Small intestine (tissue), 7 donors: Measurements from ENCODE around the gene IL6R. TPM values are rescaled to one million over a fixed set of nuclear protein-coding genes. Genes with fewer than 3 reads are reported as not detected.

Experiments
- DNase-seq, 2 donors: peaks; one replicate each; pipeline versions ENCODE4 v3.0.0 to v3.0.0-alpha.2; 2013
- FAIRE-seq: peaks from 2 replicates; lab custom pipeline; 2012; peaks lifted over from hg19 to GRCh38; lab: Jason Lieb, UNC
- H3K27ac ChIP-seq, 3 donors: one replicate each; pipeline ENCODE4 v1.5.1; 2013; ENCODE audit warnings: low read length in 2 of 3, mild to moderate bottlenecking in 2 of 3, control low read depth in 1 of 3, inconsistent platforms in 1 of 3, low read depth in 1 of 3, moderate library complexity in 1 of 3
- H3K27me3 ChIP-seq, 3 donors: one replicate each; pipeline ENCODE4 v1.6.1; 2013; ENCODE audit warnings: low read length in 3 of 3, inconsistent platforms in 1 of 3; ENCODE audit not compliant: control insufficient read depth in 3 of 3, insufficient read depth in 3 of 3
- H3K36me3 ChIP-seq, 3 donors: one replicate each; pipeline ENCODE4 v1.6.1; 2013; ENCODE audit warnings: low read length in 3 of 3, inconsistent platforms in 1 of 3, low read depth in 1 of 3, mild to moderate bottlenecking in 1 of 3, moderate library complexity in 1 of 3; ENCODE audit not compliant: control insufficient read depth in 3 of 3, insufficient read depth in 2 of 3
- H3K4me1 ChIP-seq, 3 donors: one replicate each; pipeline ENCODE4 v1.6.1; 2013; ENCODE audit warnings: low read length in 2 of 3, inconsistent platforms in 1 of 3, low read depth in 1 of 3, mild to moderate bottlenecking in 1 of 3, moderate library complexity in 1 of 3; ENCODE audit not compliant: control insufficient read depth in 3 of 3, insufficient read depth in 2 of 3
- H3K4me3 ChIP-seq, 3 donors: one replicate each; pipeline ENCODE4 v1.5.1; 2013; ENCODE audit warnings: low read length in 3 of 3, control low read depth in 1 of 3, inconsistent platforms in 1 of 3, low read depth in 1 of 3, mild to moderate bottlenecking in 1 of 3, moderate library complexity in 1 of 3
- H3K9me3 ChIP-seq, 2 donors: one replicate each; pipeline ENCODE4 v1.6.1; 2013; ENCODE audit warnings: low read depth in 1 of 2, low read length in 1 of 2; ENCODE audit not compliant: control insufficient read depth in 2 of 2, insufficient read depth in 1 of 2
- WGBS, 3 donors: extraction: QIAGEN DNeasy Blood & Tissue Kit; methylation state at CpG; one replicate each; pipeline ENCODE4 v1.1.7; 2013; 5-methylcytosine and 5-hydroxymethylcytosine counted together
- polyA plus RNA-seq, 4 donors: library from polyadenylated mRNA; stranded (reverse) in 3 of 4; unstranded in 1 of 4; fragments of 200-250 nt in 3 of 4; fragments of 120-200 nt in 1 of 4; gene quantifications; one replicate each; pipeline versions ENCODE4 v1.2.1 to v1.2.3, GENCODE V29; 2013
- donor health status: healthy with polysubstance abuse.
- donor health status: control.
- donor health status: control.
- donor health status: Bipolar disorder and iron deficiency.
- donor health status: healthy.

Gene IL6R
- polyA plus RNA-seq, 4 donors, result 8.8 to 21.2 (median 11.2) TPM

- H3K27me3 ChIP-seq, result peaks cover 0 to 55% (median 0%) of the 10 kb centered on the region in 3 donors
- FAIRE-seq, result no peak
- no peaks in the 10 kb centered on the region for H3K9me3 ChIP-seq
- no peak overlapping the region for H3K4me3 ChIP-seq
- H3K4me1 ChIP-seq, result peaks cover 4 to 16% (median 8%) of the 10 kb centered on the region in 3 donors
- 71 to 81% (median 74%) methylated on average over 8 of the region's 8 CpGs for WGBS, 3 donors
- H3K36me3 ChIP-seq, result no peaks in the 10 kb centered on the region
- no peak for DNase-seq
- peak overlapping the region in 1 of 3 donors; percentile 43 for H3K27ac ChIP-seq
These were observed 1.7 kb upstream of the IL6R start for GRCh38 chr1:154403261-154403943.

- 84 to 90% (median 86%) methylated on average over 3 of the region's 3 CpGs for WGBS, 3 donors
- Histone ChIP-seq H3K27me3 (peaks cover 0 to 60% (median 0%) of the 10 kb centered on the region in 3 donors), H3K4me3 (no peak overlapping the region), H3K27ac (peak overlapping the region in 1 of 3 donors; percentile 43), H3K4me1 (peaks cover 4 to 16% (median 8%) of the 10 kb centered on the region in 3 donors), H3K9me3 (no peaks in the 10 kb centered on the region), H3K36me3 (no peaks in the 10 kb centered on the region)
- FAIRE-seq (no peak), DNase-seq (no peak)
These were observed 1.2 kb upstream of the IL6R start for GRCh38 chr1:154403983-154404382.

DNA sequence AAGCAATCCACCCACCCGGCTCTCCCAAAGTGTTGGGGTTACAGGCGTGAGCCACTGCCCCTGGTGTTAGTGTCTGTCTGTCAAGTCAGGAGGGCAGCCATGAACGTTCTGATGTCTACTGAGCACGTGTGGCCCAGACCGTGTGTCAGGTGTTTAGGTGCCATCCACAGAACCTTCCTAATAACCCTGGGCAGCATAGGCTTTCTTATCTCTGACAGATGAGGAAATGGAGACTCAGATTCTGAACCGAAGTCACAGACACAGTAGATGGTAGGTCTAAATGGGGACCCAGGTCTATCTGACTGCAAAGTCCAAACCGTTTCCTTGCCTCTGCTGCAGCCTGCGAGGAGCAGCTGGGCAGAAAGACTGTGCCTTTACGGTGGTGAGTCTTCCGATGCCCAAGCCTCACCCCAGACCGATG lies 622 bp upstream of the IL6R start:
- H3K27ac ChIP-seq, result peak overlapping the region in 2 of 3 donors; percentile 82 to 92
- 22 to 40% (median 23%) methylated on average over 11 of the region's 11 CpGs for WGBS, 3 donors
- H3K4me3 ChIP-seq, result peak overlapping the region in 1 of 3 donors; percentile 88
- FAIRE-seq (no peak), DNase-seq (peak in 1 of 2 donors; percentile 62)
- no peaks in the 10 kb centered on the region for H3K36me3 ChIP-seq
- no peaks in the 10 kb centered on the region for H3K9me3 ChIP-seq
- H3K27me3 ChIP-seq, result peaks cover 0 to 64% (median 0%) of the 10 kb centered on the region in 3 donors
- H3K4me1 ChIP-seq, result peaks cover 4 to 16% (median 12%) of the 10 kb centered on the region in 3 donors

DNA sequence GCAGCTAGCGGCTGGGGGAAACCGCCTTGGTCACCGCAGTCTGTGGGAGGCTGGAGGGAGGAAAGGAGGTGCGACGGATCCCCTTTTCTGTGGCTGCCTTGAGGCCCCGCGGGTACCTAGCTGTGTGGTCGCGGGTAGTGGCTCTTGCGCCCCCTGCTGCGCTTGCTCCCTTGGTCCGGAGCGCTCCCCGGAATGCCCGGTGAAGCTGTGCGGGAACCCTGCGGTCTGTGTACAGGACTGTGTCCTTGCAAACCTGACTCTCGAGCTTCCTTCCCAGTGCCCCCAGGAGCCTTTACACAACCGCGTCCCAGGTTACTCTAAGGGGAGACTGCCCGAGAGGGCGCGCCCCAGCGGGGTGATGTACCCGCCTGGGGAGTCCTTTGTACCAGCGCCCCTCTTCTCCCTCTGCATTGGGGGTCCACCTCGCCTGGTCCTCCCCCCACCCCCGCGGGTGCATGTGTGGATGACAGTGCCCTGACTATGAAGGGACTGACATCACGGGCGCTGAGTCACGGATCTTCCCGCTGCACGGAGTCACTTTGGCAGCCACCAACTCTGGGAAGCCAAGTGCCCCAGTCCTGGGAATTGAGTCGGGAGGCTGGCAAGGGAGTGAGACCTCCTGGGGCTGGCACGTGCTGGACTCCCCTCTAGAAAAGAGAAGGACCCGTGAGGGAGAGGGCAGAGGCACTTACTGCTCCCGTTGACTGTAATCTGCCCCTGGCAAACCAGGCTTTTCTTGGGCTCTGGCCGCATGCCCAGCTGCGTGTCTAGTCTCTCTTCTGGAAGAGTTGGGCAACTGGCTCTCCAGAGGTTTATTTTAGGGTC lies 816 bp downstream of the IL6R start:
- Histone ChIP-seq H3K4me1 (peaks cover 6 to 16% (median 16%) of the 10 kb centered on the region in 3 donors), H3K36me3 (no peaks in the 10 kb centered on the region), H3K27me3 (peaks cover 0 to 74% (median 0%) of the 10 kb centered on the region in 3 donors), H3K27ac (peak overlapping the region in 2 of 3 donors; percentile 92 to 94), H3K4me3 (peak overlapping the region; percentile 36 to 88 (median 58)), H3K9me3 (no peaks in the 10 kb centered on the region)
- DNase-seq, result peak; percentile 68 to 78
- no peak for FAIRE-seq
- 1 to 3% (median 3%) methylated on average over 38 to 40 of the region's 40 CpGs for WGBS, 3 donors

GRCh38 chr1:154406572-154406879 lies 1.4 kb downstream of the IL6R start:
- DNase-seq (no peak), FAIRE-seq (no peak)
- peaks cover 6 to 16% (median 16%) of the 10 kb centered on the region in 3 donors for H3K4me1 ChIP-seq
- peak overlapping the region in 2 of 3 donors; percentile 92 to 94 for H3K27ac ChIP-seq
- H3K4me3 ChIP-seq, result peak overlapping the region; percentile 36 to 88 (median 58)
- no peaks in the 10 kb centered on the region for H3K36me3 ChIP-seq
- H3K9me3 ChIP-seq, result no peaks in the 10 kb centered on the region
- H3K27me3 ChIP-seq, result peaks cover 0 to 78% (median 0%) of the 10 kb centered on the region in 3 donors

GRCh38 chr1:154406886-154407197 lies 1.7 kb downstream of the IL6R start:
- peak overlapping the region in 1 of 3 donors; percentile 92 for H3K27ac ChIP-seq
- no peaks in the 10 kb centered on the region for H3K36me3 ChIP-seq
- H3K9me3 ChIP-seq, result no peaks in the 10 kb centered on the region
- 75 to 96% (median 83%) methylated on average over 3 of the region's 3 CpGs for WGBS, 3 donors
- peaks cover 0 to 78% (median 0%) of the 10 kb centered on the region in 3 donors for H3K27me3 ChIP-seq
- DNase-seq, result no peak
- H3K4me3 ChIP-seq, result peak overlapping the region in 2 of 3 donors; percentile 58 to 88
- FAIRE-seq, result no peak
- H3K4me1 ChIP-seq, result peaks cover 6 to 16% (median 16%) of the 10 kb centered on the region in 3 donors

DNA sequence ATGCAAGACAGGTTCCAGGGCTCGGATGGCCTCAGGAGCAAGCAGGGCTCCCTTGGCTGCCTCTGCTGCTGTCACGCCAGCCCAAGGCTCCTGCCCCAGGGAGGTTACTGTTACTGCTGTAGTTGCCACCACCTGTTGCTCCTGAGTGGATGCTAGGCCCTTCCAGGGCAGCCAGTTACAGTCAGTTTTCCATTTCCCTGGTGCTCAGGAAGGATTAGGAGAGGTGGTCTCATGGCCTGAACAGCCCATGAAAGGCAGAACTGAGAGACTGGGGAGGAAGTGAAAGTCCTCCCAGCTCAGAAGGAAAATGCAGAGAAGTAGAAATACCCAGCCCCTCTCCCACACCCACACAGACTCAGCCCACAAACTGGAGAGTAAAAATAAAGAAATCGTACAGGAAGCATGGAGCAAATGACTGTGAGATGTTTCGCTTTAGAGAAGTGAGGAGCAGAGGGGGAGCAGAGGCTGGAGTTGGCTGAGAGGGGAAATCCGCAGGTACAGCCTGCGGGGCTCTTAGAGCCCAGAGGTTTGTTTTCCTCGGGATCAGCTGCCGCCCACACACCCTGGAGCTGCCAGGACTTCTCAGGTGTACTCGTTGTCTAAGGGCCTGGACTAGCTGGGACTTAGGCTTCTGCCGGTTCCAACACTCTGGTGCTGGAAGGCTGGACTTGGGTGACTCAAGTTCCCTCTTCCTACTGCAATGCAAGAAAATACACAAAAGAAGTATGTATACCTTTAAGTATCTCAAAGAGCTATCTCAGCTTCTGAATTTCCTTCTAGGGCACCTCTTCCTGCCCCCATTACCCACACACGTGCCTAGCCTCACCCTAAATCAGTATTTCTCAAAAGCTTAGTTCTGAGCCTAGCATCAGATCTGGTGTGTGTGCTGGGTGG lies 2.3 kb downstream of the IL6R start:
- Histone ChIP-seq H3K4me1 (peaks cover 6 to 16% (median 16%) of the 10 kb centered on the region in 3 donors), H3K27me3 (peaks cover 0 to 76% (median 0%) of the 10 kb centered on the region in 3 donors), H3K27ac (peak overlapping the region in 1 of 3 donors; percentile 92), H3K36me3 (no peaks in the 10 kb centered on the region), H3K9me3 (no peaks in the 10 kb centered on the region), H3K4me3 (peak overlapping the region in 1 of 3 donors; percentile 88)
- WGBS, 3 donors, result 53 to 71% (median 64%) methylated on average over 11 of the region's 11 CpGs
- DNase-seq, result no peak
- FAIRE-seq, result no peak
